Colonic mucosa (tissue), 4 donors: ENCODE data around the gene CASQ2. TPM values are rescaled to one million over a fixed set of nuclear protein-coding genes. Genes with fewer than 3 reads are reported as not detected.

ENCODE experiments used
- DNase-seq: peaks from one replicate; pipeline ENCODE4 v3.0.0-alpha.2; 2020
- H3K27ac ChIP-seq: fragments of 200-600 bp; one replicate; pipeline ENCODE4 v1.8.0; 2021
- H3K27me3 ChIP-seq: fragments of 200-600 bp; one replicate; pipeline ENCODE4 v1.8.0; 2021
- H3K36me3 ChIP-seq: fragments of 200-600 bp; one replicate; pipeline ENCODE4 v1.8.0; 2021
- H3K4me1 ChIP-seq: fragments of 200-600 bp; one replicate; pipeline ENCODE4 v1.8.0; 2021; ENCODE audit warnings: mild to moderate bottlenecking
- H3K4me3 ChIP-seq: fragments of 200-600 bp; one replicate; pipeline ENCODE4 v1.8.0; 2021
- H3K9ac ChIP-seq, 2 donors: one replicate each; pipeline ENCODE4 v1.7.0; 2013; ENCODE audit warnings: control low read depth in 2 of 2, low read depth in 2 of 2, low read length in 2 of 2
- H3K9me3 ChIP-seq: fragments of 200-600 bp; one replicate; pipeline ENCODE4 v1.8.0; 2021
- intact Hi-C: fragments of 100-400 bp; cut with DNase I; formaldehyde crosslinking; loops from one replicate; pipeline ENCODE4 v1.14.1; 2022
- total RNA-seq, 2 donors: library from RNA; stranded (reverse); fragmentation: NEBNext Ultra II Directional in 1 of 2; extraction: Animal tissue kit (Norgen Biotek cat#: 25700) in 1 of 2; gene quantifications; one replicate each; pipeline ENCODE4 v1.2.1, GENCODE V29; 2021
- TF ChIP-seq, protein P1 (sequence below): fragments of 200-600 bp; IDR thresholded peaks from one replicate; pipeline ENCODE4 v1.8.0; 2022; ENCODE audit warnings: antibody characterized with exemption, mild to moderate bottlenecking
- donor health status: healthy.
- donor health status: DM: no; HTN: no; CAD: no.
- donor health status: DM: no; HTN: no; CAD: no.

The CASQ2 gene
- total RNA-seq: 10 to 100 TPM in 1 of 2 donors, under 1 TPM in 1; 0.22 to 10.5 TPM

GRCh38 chr1:115768549-115768948 lies at the start of gene CASQ2:
TSS of gene CASQ2 (minus strand) at chr1:115768714. CDS start at chr1:115768541, 173 bp downstream.
- H3K27ac ChIP-seq: no peak within 1 kb of the TSS
- H3K4me3 ChIP-seq: no peak within 1 kb of the TSS
- intact Hi-C loops: no loop called here

DNA sequence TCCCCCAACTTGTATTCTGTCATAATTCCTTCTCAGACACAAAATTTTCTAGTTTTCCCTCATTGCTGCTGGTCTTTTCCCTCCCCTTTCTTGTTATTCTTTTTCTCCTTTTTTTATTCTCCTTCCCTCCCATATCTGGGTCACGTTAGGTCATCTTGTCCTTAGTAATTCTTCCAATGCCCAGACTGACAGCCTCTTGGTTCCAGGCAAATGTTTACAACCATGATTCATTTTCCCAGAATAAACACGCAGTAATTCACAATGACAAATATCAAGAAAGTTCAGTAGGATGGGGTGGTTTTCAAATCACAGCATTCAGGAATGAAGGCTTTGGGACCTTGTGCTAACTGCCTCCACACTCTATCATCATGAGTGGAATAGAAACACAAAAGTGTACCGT lies 47.2 kb upstream of the CASQ2 start:
- intact Hi-C loops: no loop called here
- H3K27me3 ChIP-seq: no peaks in the 10 kb centered on the region
- no peak overlapping the region for H3K9ac ChIP-seq
- H3K4me3 ChIP-seq: no peak overlapping the region
- H3K36me3 ChIP-seq: no peaks in the 10 kb centered on the region
- DNase-seq: no peak
- no peaks in the 10 kb centered on the region for H3K4me1 ChIP-seq
- no peaks in the 10 kb centered on the region for H3K9me3 ChIP-seq
- H3K27ac ChIP-seq: no peak overlapping the region
- TF ChIP-seq, protein P1, sequence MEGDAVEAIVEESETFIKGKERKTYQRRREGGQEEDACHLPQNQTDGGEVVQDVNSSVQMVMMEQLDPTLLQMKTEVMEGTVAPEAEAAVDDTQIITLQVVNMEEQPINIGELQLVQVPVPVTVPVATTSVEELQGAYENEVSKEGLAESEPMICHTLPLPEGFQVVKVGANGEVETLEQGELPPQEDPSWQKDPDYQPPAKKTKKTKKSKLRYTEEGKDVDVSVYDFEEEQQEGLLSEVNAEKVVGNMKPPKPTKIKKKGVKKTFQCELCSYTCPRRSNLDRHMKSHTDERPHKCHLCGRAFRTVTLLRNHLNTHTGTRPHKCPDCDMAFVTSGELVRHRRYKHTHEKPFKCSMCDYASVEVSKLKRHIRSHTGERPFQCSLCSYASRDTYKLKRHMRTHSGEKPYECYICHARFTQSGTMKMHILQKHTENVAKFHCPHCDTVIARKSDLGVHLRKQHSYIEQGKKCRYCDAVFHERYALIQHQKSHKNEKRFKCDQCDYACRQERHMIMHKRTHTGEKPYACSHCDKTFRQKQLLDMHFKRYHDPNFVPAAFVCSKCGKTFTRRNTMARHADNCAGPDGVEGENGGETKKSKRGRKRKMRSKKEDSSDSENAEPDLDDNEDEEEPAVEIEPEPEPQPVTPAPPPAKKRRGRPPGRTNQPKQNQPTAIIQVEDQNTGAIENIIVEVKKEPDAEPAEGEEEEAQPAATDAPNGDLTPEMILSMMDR: no peak

More at GRCh38 chr1:115768549-115768948, at the start of gene CASQ2:
- Histone ChIP-seq H3K9ac (no peak within 1 kb of the TSS), H3K4me1 (no peaks in the 10 kb centered on the region), H3K36me3 (no peaks in the 10 kb centered on the region), H3K27me3 (no peaks in the 10 kb centered on the region), H3K9me3 (no peaks in the 10 kb centered on the region)
- TF ChIP-seq, protein P1: no peak
- no peak for DNase-seq

- intact Hi-C loops: no loop called here
- no peak overlapping the region for H3K4me3 ChIP-seq
- H3K9me3 ChIP-seq: no peaks in the 10 kb centered on the region
- H3K4me1 ChIP-seq: no peaks in the 10 kb centered on the region
- no peak overlapping the region for H3K9ac ChIP-seq
- DNase-seq: no peak
- no peak overlapping the region for H3K27ac ChIP-seq
- H3K36me3 ChIP-seq: no peaks in the 10 kb centered on the region
- TF ChIP-seq, protein P1: no peak
- no peaks in the 10 kb centered on the region for H3K27me3 ChIP-seq
Observed at GRCh38 chr1:115814685-115815398, 46.3 kb upstream of the CASQ2 start.

DNA sequence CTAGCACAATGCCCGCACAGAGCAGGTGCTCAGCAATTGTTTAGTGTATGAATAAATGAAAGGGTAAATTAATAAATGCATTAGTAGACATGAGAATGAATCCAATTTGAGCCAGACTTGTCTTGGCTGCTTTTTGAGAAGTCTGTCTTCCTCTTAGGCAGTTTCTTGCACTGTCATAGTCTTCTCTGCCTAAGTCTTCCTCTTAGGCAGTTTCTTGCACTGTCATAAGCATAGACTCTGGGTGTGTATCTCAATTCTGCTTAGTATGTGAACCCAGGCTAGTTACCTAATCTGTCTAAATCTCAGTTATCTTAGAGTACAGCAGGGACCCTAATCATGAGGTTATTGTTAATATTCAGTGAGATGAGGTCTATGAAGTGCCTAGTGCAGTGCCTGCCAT lies 45.2 kb upstream of the CASQ2 start:
- Histone ChIP-seq H3K9ac (no peak overlapping the region), H3K27me3 (no peaks in the 10 kb centered on the region), H3K27ac (no peak overlapping the region), H3K4me3 (no peak overlapping the region), H3K36me3 (no peaks in the 10 kb centered on the region), H3K4me1 (no peaks in the 10 kb centered on the region), H3K9me3 (no peaks in the 10 kb centered on the region)
- TF ChIP-seq, protein P1: no peak
- intact Hi-C loops: no loop called here
- DNase-seq: no peak

GRCh38 chr1:115811140-115811828 lies 42.8 kb upstream of the CASQ2 start:
- TF ChIP-seq, protein P1: no peak
- H3K27ac ChIP-seq: peak overlapping the region; percentile 16
- H3K9me3 ChIP-seq: no peaks in the 10 kb centered on the region
- H3K4me3 ChIP-seq: no peak overlapping the region
- intact Hi-C loops: no loop called here
- H3K36me3 ChIP-seq: no peaks in the 10 kb centered on the region
- no peaks in the 10 kb centered on the region for H3K27me3 ChIP-seq
- H3K4me1 ChIP-seq: no peaks in the 10 kb centered on the region
- DNase-seq: peak; percentile 89
- H3K9ac ChIP-seq: no peak overlapping the region
